ENCODE data around the gene VAMP7. TPM values are rescaled to one million over a fixed set of nuclear protein-coding genes. Genes with fewer than 3 reads are reported as not detected.

Gene VAMP7
- total RNA-seq, 1 experiment from 2014 or later = 19.9 TPM

- Histone ChIP-seq H3K18ac (ENCODE audit: insufficient read length, low read depth, low read length) (no peak overlapping the region), H3K14ac (ENCODE audit: insufficient read depth, low read length) (no peak overlapping the region), H2BK120ac (ENCODE audit: low read depth, low read length, poor library complexity, severe bottlenecking) (no peak overlapping the region), H3K9ac (ENCODE audit: extremely low read depth, insufficient read length, low read length) (no peak overlapping the region), H2BK15ac (ENCODE audit: low read depth, low read length) (no peak overlapping the region), H3K27me3 (ENCODE audit: insufficient read depth, low read length) (no peaks in the 10 kb centered on the region), H3K4me1 (ENCODE audit: insufficient read depth, low read length) (no peaks in the 10 kb centered on the region), H4K20me1 (ENCODE audit: control insufficient read depth, insufficient read depth, insufficient read length) (no peaks in the 10 kb centered on the region), H3K4ac (ENCODE audit: low read depth, low read length) (no peak overlapping the region), H4K91ac (ENCODE audit: insufficient read length, low read depth, low read length) (no peak overlapping the region), H3K56ac (ENCODE audit: insufficient read length, low read depth, low read length) (no peak overlapping the region), H2BK5ac (ENCODE audit: insufficient read length, low read length) (no peak overlapping the region), H3K23me2 (ENCODE audit: insufficient read length, low read depth, low read length, poor library complexity, severe bottlenecking) (peaks cover 3% of the 10 kb centered on the region), H2BK20ac (ENCODE audit: low read depth, low read length, poor library complexity, severe bottlenecking) (no peak overlapping the region), H2AK5ac (ENCODE audit: insufficient read length, low read length) (no peak overlapping the region), H4K5ac (ENCODE audit: insufficient read length, low read depth, low read length) (no peak overlapping the region), H3K79me1 (ENCODE audit: insufficient read depth, low read depth, low read length, poor library complexity, severe bottlenecking) (no peaks in the 10 kb centered on the region), H3K23ac (ENCODE audit: insufficient read length, low read depth, low read length) (no peak overlapping the region), H2BK12ac (ENCODE audit: insufficient read length, low read depth, low read length) (no peak overlapping the region), H3K9me3 (ENCODE audit: control insufficient read depth, low read depth, low read length) (peaks cover 20% of the 10 kb centered on the region), H3K4me2 (ENCODE audit: insufficient read depth, insufficient read length, low read length) (no peak overlapping the region), H3K27ac (ENCODE audit: insufficient read length, low read depth, low read length) (no peak overlapping the region), H4K8ac (replicated peaks; ENCODE audit: insufficient read length, low read depth, low read length) (no peak overlapping the region), H2AFZ (ENCODE audit: low read length) (no peak overlapping the region), H3K79me2 (ENCODE audit: insufficient read depth, low read length) (no peaks in the 10 kb centered on the region), H3T11ph (ENCODE audit: low read length) (no peak overlapping the region)
- WGBS (ENCODE audit: extremely low coverage, insufficient read length, low lambda C conversion rate) = no CpG with 5 or more reads among the region's 1 CpG
- Mint-ChIP-seq H3K9me3 (peaks cover 56 to 72% of the 10 kb centered on the region in 2 experiments), H3K4me3 (no peak overlapping the region), H3K27ac (no peak overlapping the region), H3K4me1 (peaks cover 0 to 3% of the 10 kb centered on the region in 2 experiments; a peak in 2 of 4 replicates), H3K36me3 (ENCODE audit: insufficient read depth in 1 of 3, low read depth in 3 of 3) (no peaks in the 10 kb centered on the region; a peak in 1 of 7 replicates), H3K27me3 (ENCODE audit: low read depth) (peaks cover 23% of the 10 kb centered on the region)
- DNase-seq = no peak
- TF ChIP-seq CTCF (conservative IDR thresholded peaks at IDR 0.05) = no peak
These were observed 3.9 kb upstream of the VAMP7 start for GRCh38 chrX:155877288-155877687.

Measured in H9 (cell line).